GM18498 (cell line): ENCODE measurements around the gene NBPF1.
"Not testable (repeated sequence)": the region's sequence is repeated elsewhere in the genome, so short reads cannot be mapped to it uniquely, and the experiment has no call there.

Experiments
- ATAC-seq: cut with Tn5 transposase; IDR thresholded peaks from one replicate; pipeline ENCODE4 v1.9.1; 2021; ENCODE audit warnings: mild to moderate bottlenecking, moderate library complexity; ENCODE audit not compliant: unreplicated experiment

The NBPF1 gene

GRCh38 chr1:16607853-16608815 is 5.2 kb downstream of the NBPF1 start:
- not testable (repeated sequence) for ATAC-seq

- no peak for ATAC-seq
Observed at GRCh38 chr1:16607433-16607851, 5.9 kb downstream of the NBPF1 start.

- ATAC-seq: not testable (repeated sequence)
Observed at GRCh38 chr1:16606666-16607432, 6.5 kb downstream of the NBPF1 start.

GRCh38 chr1:16605532-16606505 is 7.5 kb downstream of the NBPF1 start:
- no peak for ATAC-seq

GRCh38 chr1:16605213-16605525 is 8.2 kb downstream of the NBPF1 start:
- no peak for ATAC-seq

- not testable (repeated sequence) for ATAC-seq
Observed at GRCh38 chr1:16604514-16605212, 8.7 kb downstream of the NBPF1 start.

GRCh38 chr1:16603623-16604022 is 9.7 kb downstream of the NBPF1 start:
- ATAC-seq: not testable (repeated sequence)

GRCh38 chr1:16602336-16603011 is 10.9 kb downstream of the NBPF1 start:
- ATAC-seq: not testable (repeated sequence)

GRCh38 chr1:16600855-16601786 is 12.2 kb downstream of the NBPF1 start:
- not testable (repeated sequence) for ATAC-seq

GRCh38 chr1:16599326-16599725 is 14.0 kb downstream of the NBPF1 start:
- not testable (repeated sequence) for ATAC-seq

GRCh38 chr1:16595216-16595615 is 18.1 kb downstream of the NBPF1 start:
- ATAC-seq: not testable (repeated sequence)

- not testable (repeated sequence) for ATAC-seq
Observed at GRCh38 chr1:16591845-16592244, 21.5 kb downstream of the NBPF1 start.

GRCh38 chr1:16588081-16588480 is 25.3 kb downstream of the NBPF1 start:
- ATAC-seq: not testable (repeated sequence)

- not testable (repeated sequence) for ATAC-seq
Observed at GRCh38 chr1:16587639-16588038, 25.7 kb downstream of the NBPF1 start.

GRCh38 chr1:16565324-16565723 is 48.0 kb downstream of the NBPF1 start:
- ATAC-seq: not testable (repeated sequence)

- not testable (repeated sequence) for ATAC-seq
Observed at GRCh38 chr1:16561035-16561434, 52.3 kb downstream of the NBPF1 start.

- not testable (repeated sequence) for ATAC-seq
Observed at GRCh38 chr1:16560498-16560897, 52.9 kb downstream of the NBPF1 start.

GRCh38 chr1:16559688-16560087 is 53.7 kb downstream of the NBPF1 start:
- ATAC-seq: not testable (repeated sequence)
